ENCODE measurements around the gene GPT2.

DNA sequence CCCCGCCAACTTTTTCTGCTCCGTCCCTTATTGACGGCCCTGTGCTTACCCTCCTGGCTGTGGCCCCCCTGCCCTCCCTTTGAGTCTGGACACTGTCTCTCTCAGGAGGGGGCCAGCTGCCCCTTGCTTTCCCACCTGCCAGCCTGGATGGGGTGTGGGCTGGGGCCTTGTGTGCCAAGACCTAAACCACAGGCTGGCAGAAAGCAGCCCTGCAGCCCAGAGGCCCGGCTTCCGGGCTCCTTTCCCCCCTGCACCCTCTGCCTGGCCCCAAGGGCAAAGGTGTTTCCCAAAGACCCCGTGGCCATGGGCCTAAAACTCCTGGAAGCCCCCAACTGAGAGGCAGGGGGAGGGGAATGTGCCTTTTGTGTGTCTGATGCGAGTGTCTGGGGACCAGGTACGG lies 17.5 kb downstream of the GPT2 start:
- TF ChIP-seq, protein P1, sequence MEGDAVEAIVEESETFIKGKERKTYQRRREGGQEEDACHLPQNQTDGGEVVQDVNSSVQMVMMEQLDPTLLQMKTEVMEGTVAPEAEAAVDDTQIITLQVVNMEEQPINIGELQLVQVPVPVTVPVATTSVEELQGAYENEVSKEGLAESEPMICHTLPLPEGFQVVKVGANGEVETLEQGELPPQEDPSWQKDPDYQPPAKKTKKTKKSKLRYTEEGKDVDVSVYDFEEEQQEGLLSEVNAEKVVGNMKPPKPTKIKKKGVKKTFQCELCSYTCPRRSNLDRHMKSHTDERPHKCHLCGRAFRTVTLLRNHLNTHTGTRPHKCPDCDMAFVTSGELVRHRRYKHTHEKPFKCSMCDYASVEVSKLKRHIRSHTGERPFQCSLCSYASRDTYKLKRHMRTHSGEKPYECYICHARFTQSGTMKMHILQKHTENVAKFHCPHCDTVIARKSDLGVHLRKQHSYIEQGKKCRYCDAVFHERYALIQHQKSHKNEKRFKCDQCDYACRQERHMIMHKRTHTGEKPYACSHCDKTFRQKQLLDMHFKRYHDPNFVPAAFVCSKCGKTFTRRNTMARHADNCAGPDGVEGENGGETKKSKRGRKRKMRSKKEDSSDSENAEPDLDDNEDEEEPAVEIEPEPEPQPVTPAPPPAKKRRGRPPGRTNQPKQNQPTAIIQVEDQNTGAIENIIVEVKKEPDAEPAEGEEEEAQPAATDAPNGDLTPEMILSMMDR (IDR thresholded peaks at IDR 0.05): no peak
- no peak for TF ChIP-seq POLR2A (IDR thresholded peaks at IDR 0.05)
